Uterus (tissue), 4 donors: Measurements from ENCODE around the gene OPCML. TPM values are rescaled to one million over a fixed set of nuclear protein-coding genes. Genes with fewer than 3 reads are reported as not detected.

Experiments used
- DNase-seq, 2 donors: peaks; one replicate each; pipeline ENCODE4 v3.0.0-alpha.2; 2019 to 2020
- H3K27ac ChIP-seq, 2 donors: fragments of 200-600 bp; sonication (generic); 1 replicate in 1 of 2; 2 replicates in 1 of 2; pipeline ENCODE4 v1.5.1; 2016 to 2018
- H3K27me3 ChIP-seq, 2 donors: fragments of 200-600 bp; sonication (generic); one replicate each; pipeline ENCODE4 v1.5.1; 2018 to 2019; ENCODE audit warnings: control low read depth in 1 of 2
- H3K36me3 ChIP-seq, 2 donors: fragments of 200-600 bp; sonication (generic); one replicate each; pipeline ENCODE4 v1.5.1; 2019; ENCODE audit warnings: control low read depth in 1 of 2
- H3K4me1 ChIP-seq, 2 donors: fragments of 200-600 bp; sonication (generic); one replicate each; pipeline ENCODE4 v1.5.1; 2018 to 2019; ENCODE audit warnings: control low read depth in 1 of 2
- H3K4me3 ChIP-seq, 2 donors: fragments of 200-600 bp; sonication (generic); 1 replicate in 1 of 2; 2 replicates in 1 of 2; pipeline ENCODE4 v1.5.1; 2018 to 2019; ENCODE audit warnings: mild to moderate bottlenecking in 1 of 2
- H3K9me3 ChIP-seq, 2 donors: fragments of 200-600 bp; sonication (generic); one replicate each; pipeline ENCODE4 v1.5.1; 2019; ENCODE audit warnings: control low read depth in 1 of 2
- CTCF ChIP-seq, 4 experiments: fragments of 200-600 bp in 2 of 4; fragments of 450-650 bp in 2 of 4; sonication (generic) in 2 of 4; IDR thresholded peaks; one replicate each; pipeline ENCODE4 v1.5.1; 2016 to 2019; ENCODE audit warnings: antibody characterized with exemption in 4 of 4, mild to moderate bottlenecking in 2 of 4, moderate library complexity in 1 of 4
- POLR2A ChIP-seq, 2 donors: fragments of 450-650 bp; IDR thresholded peaks; one replicate each; pipeline ENCODE4 v1.6.1; 2016; ENCODE audit warnings: antibody characterized with exemption in 2 of 2, mild to moderate bottlenecking in 1 of 2, moderate library complexity in 1 of 2
- intact Hi-C: fragments of 100-400 bp; cut with DNase I; formaldehyde crosslinking; loops from one replicate; pipeline ENCODE4 v1.15.1; 2023; ENCODE audit warnings: low total_unique reads
- total RNA-seq, 4 donors: library from RNA; depleted of rRNA in 3 of 4; stranded (reverse); fragments of >200 nt in 3 of 4; gene quantifications; one replicate each; pipeline versions ENCODE4 v1.1.0 to v1.2.4, GENCODE V29; 2014 to 2023
- donor health status: DM: yes; HTN: yes; CAD: no.

OPCML gene
- total RNA-seq, 4 donors from 2014 or later: under 0.01 to 3.9 (median 1.7) TPM

GRCh38 chr11:133078591-133079404, 453.5 kb downstream of the OPCML start:
- no peak for DNase-seq
- Histone ChIP-seq H3K27me3 (peaks cover 0 to 2% of the 10 kb centered on the region in 2 donors), H3K27ac (no peak overlapping the region), H3K4me1 (no peaks in the 10 kb centered on the region), H3K36me3 (no peaks in the 10 kb centered on the region), H3K4me3 (no peak overlapping the region), H3K9me3 (no peaks in the 10 kb centered on the region)
- peak in 3 of 4 experiments; percentile 24 to 47 (median 42) for TF ChIP-seq CTCF (IDR thresholded peaks at IDR 0.05)
- no peak for TF ChIP-seq POLR2A (IDR thresholded peaks at IDR 0.05)
- intact Hi-C loops: no loop called here

- Histone ChIP-seq H3K27ac (no peak overlapping the region), H3K4me3 (no peak overlapping the region), H3K36me3 (no peaks in the 10 kb centered on the region), H3K9me3 (no peaks in the 10 kb centered on the region), H3K27me3 (no peaks in the 10 kb centered on the region), H3K4me1 (no peaks in the 10 kb centered on the region)
- intact Hi-C loops: no loop called here
- TF ChIP-seq CTCF (IDR thresholded peaks at IDR 0.05): no peak
- TF ChIP-seq POLR2A (IDR thresholded peaks at IDR 0.05): no peak
- no peak for DNase-seq
These were observed 454.3 kb downstream of the OPCML start for GRCh38 chr11:133078012-133078411.

- no peak for DNase-seq
- Histone ChIP-seq H3K4me3 (no peak overlapping the region), H3K9me3 (no peaks in the 10 kb centered on the region), H3K36me3 (no peaks in the 10 kb centered on the region), H3K27me3 (no peaks in the 10 kb centered on the region), H3K27ac (no peak overlapping the region), H3K4me1 (no peaks in the 10 kb centered on the region)
- intact Hi-C loops: no loop called here
- no peak for TF ChIP-seq CTCF (IDR thresholded peaks at IDR 0.05)
- TF ChIP-seq POLR2A (IDR thresholded peaks at IDR 0.05): no peak
These were observed 456.9 kb downstream of the OPCML start for GRCh38 chr11:133075351-133075750.

GRCh38 chr11:133072858-133073582, 459.3 kb downstream of the OPCML start:
- no peak overlapping the region for H3K27ac ChIP-seq
- DNase-seq: no peak
- intact Hi-C loops: no loop called here
- H3K4me1 ChIP-seq: no peaks in the 10 kb centered on the region
- H3K27me3 ChIP-seq: no peaks in the 10 kb centered on the region
- TF ChIP-seq POLR2A (IDR thresholded peaks at IDR 0.05): no peak
- TF ChIP-seq CTCF (IDR thresholded peaks at IDR 0.05): no peak
- no peaks in the 10 kb centered on the region for H3K36me3 ChIP-seq
- H3K9me3 ChIP-seq: no peaks in the 10 kb centered on the region
- no peak overlapping the region for H3K4me3 ChIP-seq

GRCh38 chr11:133072378-133072777, 459.9 kb downstream of the OPCML start:
- DNase-seq: no peak
- H3K4me3 ChIP-seq: no peak overlapping the region
- no peaks in the 10 kb centered on the region for H3K36me3 ChIP-seq
- no peaks in the 10 kb centered on the region for H3K9me3 ChIP-seq
- TF ChIP-seq POLR2A (IDR thresholded peaks at IDR 0.05): no peak
- TF ChIP-seq CTCF (IDR thresholded peaks at IDR 0.05): no peak
- H3K27me3 ChIP-seq: no peaks in the 10 kb centered on the region
- intact Hi-C loops: no loop called here
- H3K4me1 ChIP-seq: no peaks in the 10 kb centered on the region
- no peak overlapping the region for H3K27ac ChIP-seq
